ENCODE data around the gene LNPEP.

LNPEP gene

DNA sequence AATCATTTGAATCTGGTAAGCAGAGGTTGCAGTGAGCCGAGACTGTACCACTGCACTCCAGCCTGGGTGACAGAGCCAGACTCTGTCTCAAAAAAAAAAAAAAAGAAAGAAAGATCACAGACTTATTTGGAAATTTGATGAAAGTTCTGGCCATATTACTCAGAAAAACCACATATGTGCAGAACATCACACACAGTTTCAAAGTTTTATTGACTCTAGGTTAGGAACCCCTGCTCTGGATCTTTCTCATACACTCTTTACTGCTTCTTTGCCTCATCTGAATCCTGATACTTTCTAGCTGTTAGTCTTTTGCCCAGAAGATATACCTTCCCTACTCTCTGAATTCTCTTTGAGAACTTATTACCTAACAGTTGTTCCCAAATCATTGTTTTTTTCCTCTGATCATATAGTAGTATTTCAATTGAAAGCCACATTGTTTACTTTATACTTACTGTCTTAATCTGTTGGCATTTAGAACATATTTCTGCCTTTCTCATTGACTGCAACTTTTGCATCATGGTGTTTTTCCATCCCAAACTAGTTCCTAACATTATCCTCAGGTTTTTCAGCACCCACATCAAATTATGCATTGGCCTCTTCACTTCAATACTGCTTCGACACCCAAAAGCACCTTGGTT lies 68.7 kb downstream of the LNPEP start:
- DNase-seq, result no peak

DNA sequence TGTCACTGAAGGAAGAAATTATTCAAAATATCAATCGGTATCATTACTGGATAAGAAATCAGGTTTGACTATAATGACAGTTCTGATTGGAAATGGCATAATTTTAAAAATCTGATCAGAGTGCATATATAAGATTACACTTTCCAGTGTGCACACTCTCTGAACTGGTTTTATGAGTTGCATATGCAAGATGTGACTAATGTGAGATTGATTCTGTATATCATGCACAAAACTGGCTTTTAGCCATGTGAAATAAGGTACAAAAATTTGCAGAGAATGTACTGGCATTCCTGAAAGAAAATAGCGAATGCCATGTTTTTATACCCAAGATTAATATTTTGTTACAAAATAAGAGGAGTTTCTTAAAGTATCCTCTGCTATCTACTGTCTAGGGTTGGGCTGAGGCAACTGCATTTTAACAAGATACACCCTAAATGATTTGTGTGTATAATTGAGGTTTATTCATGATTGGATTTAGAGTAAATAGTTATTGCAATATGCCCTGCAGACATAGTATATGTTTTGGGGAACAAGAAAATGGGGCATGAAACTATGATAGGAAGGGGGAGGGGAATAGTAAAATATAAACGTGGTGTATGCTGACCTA lies 70.7 kb downstream of the LNPEP start:
- DNase-seq, result no peak

DNA sequence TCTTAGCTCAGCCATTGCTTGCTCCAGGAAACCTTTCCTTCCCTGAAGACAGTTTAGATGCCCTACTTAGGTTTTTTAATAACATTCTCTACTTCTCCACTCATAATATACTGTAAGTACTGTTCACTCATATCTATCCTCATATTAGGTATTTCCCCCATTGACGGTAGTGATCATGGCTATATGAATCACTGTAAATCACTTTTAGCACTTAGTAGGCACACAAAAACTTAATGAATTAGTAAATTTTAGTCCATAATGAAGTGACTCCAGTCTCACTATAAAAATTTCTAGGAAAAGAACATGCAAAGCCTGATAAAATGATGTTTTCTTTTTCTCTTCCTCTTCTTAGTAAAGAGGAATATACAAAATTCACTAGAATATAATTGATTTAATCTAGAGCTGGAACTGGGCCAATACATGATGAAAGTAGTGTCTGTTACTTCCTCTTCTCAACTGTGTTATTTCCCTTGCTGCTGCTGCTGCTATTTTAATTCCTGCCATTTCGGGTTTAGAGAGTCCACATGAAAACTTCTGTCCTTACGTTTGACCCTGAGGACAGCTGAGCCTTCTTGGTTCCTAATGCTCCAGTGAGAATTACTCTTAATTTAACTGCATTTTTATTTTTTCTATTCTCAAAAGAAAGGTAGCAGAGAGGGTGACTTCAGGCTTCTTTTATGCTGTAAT lies 73.5 kb downstream of the LNPEP start:
- no peak for DNase-seq

DNA sequence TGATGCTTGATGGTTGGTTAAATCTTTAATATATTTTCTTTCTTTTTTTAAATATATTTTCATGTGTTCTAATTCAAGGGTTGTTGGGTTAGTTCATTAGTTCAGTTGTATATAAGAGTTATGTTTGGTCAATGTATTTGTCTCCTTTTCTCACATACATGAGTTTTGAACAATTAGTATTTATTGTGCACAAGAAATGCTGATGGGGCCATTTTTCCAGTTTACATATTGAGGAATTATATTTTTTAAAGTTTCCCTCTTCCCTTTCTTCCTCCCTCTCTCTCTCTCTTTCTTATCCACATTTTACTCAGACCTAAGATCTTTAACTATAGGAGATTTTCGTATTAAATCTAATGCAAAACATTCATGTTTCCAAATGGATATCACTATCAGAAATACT lies 74.0 kb downstream of the LNPEP start:
- no peak for DNase-seq

DNA sequence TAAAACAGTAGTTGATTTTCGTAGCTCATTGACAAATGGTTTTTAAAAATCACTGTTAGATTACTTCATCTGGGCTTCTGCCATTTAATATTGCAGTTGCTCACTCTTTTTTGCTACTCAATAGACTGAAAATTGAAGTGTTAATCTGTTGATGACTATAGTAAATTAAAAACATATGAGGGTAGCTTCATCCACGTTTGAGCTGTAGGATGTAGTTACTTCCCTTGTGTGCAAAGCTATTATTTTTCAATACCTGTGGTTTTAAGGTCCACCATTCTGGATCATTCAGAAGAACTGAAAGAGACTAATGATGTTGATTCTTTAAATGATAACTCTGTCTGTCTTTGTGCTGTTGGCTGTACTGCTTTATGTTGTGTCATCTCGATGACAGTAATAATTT lies 74.7 kb downstream of the LNPEP start:
- DNase-seq, result no peak

DNA sequence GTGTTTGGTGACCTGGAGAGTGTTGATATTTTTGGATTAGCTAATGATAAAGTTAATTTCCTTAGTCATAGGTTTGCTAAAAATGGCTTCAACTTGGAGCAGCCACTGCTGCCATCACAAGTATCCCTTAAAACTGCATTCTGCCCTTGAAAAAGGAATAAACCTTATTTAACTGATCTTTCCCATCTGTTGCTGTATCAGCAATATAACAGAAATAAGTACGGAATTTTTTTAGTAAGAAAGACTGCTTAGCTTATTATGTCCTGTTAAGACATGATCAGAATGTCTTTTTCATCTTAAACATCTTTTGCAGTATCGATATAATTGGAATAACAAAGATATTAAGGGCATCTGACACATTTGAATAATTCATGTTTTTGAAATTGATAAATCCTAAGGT lies 75.7 kb downstream of the LNPEP start:
- DNase-seq, result no peak

DNA sequence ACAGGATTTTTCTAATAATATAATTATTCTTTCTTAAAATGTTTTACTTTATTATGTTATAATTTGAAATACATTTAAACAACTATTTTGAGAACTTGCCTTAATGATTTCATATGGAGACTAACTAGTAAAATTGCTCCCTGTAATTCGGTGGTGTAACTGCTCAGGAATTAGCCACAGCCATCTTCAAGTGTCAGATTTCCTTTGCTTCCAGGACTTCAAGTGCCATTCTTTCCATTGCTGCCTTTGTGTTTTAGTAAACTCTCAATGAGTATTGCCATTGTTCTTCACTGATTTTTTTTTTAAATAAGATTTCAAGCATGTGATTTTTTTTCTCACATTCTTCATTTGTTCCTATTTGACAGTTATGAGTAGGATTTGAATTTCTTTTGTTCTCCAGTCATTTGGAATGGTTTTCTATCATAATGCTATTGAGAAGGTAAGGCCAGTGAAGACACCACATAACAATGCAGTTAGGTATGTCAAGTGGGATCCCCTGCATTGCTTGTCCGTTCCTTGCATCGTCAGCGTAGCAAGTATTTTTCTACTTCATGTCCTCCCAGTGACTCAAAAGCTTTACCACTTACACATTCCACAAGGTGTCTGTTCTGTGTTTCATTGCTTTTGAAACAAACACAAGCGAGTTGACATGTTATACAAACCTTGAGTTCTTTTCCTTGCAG lies 83.7 kb downstream of the LNPEP start:
- DNase-seq, result no peak

DNA sequence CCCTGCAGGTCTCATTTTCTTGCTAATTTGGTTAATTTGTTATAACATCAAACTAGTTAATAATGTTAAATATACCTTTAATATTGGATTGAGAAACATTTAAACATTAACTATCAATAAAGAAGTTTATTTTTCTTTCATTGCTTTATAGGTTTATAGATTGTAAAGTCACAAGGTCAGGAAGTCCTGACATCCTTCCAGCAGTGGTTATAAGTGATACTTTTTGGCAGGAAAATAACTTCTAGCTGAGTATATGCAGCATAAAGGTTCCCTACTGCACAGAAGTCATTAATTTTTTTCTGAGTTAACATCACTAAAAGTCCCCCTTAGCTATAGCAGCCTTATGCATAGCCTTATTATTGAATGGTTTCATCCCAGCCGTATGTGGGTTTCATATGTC lies 85.5 kb downstream of the LNPEP start:
- DNase-seq, result no peak

DNA sequence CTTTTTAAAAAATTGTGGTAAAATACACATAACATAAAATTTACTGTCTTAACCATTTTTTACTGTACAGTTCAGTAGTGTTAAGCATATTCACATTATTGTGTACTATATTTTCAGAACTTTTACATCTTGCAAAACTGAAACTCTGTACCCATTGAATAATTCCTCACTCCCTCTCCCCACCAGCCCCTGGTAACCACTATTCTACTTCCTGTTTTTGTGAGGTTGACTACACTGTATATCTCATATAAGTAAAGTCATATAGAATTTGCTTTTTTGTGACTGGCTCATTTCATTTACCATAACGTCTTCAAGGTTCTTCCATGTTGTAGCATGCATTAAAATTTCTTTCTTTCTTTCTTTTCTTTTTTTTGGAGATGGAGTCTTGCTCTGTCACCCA lies 87.0 kb downstream of the LNPEP start:
- no peak for DNase-seq

DNA sequence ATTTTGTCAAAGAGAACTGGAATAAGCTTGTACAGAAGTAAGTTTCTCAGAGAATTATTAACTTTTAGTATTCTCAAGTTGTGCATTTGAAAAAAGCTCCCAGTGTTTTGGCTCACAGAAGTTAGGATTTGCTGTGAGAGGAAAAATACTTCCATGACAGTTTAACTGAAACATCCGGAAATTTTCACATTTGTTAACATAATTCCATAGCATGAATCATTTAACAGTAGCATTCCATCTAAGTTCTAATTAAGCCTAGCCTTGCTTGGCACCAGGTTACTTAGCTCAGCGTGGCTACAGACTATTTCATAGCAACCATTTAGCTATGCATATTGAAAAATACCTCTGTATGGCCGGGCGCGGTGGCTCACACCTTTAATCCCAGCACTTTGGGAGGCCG lies 90.8 kb downstream of the LNPEP start:
- no peak for DNase-seq

DNA sequence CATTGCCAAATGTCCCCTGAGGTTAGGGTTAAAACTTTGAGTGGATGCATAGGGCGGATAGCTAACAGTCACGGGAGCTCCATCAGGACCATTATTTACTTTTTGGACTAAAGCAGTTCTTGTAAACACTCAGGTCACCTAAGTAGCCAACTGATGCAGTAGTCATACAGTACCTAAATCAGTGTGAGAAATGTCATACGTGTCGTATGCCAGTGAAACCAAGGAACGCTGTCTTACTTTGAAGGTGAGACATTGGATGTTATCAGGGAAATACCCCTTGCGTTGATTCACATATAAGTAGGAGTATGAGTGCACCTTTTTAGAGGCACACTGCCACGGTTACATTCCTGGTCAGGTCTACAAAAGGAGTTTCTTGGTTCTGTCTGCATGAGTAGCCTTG lies 101.9 kb downstream of the LNPEP start:
- no peak for DNase-seq

DNA sequence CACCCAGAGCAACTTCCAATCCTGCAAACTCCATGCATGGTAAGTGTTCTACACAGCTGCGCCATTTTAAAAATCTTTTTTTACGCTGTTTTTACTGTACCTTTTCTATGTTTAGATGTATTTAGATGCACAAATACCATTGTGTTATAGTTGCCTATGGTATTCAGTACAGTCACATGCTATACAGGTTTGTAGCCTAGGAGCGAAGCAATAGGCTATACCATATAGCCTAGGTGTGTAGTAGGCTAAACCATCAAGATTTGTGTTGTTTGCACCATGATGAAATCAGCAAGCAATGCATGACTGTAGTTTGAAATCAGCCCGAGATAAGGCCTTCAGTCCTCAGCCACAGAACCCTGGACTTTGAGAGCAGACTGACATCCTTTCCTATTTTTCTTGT lies 105.4 kb downstream of the LNPEP start:
- no peak for DNase-seq

DNA sequence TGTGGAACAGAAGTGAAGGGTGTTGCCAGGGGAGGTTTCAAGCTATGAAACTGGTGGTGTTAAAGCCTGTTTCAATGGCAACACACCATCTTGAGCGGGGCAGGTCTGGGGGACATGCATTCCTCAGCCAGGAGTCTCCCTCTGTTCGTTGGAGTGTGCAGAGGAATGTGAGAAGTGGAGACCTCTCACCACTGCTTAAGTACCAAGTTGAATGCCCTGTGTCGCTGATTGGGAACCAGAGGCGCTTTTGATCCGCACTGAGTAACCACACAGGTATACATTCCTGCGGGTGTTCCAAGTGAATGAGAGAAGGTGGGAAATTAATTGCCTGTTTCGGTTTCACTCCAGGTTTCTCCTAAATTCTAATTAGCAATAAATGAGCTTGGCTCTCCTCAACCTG lies 107.1 kb downstream of the LNPEP start:
- no peak for DNase-seq

DNA sequence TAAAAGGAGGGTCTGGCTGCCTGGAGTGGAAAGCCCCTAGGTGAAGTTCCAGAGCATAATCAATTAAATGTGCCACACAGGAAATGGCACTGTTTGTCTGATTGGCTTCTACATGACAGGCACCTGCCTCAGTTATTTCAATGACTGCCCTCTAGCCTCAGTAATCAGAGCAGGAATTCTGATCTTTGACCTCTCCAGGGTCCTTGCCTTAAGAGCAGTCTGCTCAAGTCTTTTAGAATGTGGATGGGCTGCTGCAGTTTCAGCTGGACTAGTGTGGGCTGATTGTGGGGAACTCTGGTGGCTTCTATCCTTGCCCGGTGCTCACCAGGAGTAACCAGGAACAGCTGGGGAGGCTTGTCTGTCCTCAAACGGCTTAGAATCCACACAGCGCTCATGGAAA lies 107.6 kb downstream of the LNPEP start:
- no peak for DNase-seq

DNA sequence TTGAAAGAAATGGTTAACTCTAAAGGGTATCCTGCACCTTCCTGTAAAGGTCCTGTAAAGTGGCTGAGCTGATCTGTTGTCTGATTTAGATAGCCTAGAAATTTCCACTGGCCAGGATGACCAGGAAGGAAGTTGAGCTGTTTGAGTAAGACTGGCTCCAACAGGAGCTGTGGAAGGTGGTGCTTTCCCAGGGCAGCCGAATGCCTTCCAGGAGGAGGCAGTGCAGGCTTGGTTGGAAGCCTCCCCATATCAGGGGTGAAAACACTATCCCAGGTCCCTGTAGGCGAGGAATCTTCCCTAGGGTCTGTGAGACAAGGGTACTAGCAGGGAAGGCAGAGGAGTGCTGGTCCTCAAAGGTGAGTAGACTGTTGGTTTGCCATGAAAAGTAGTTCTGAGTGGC lies 108.2 kb downstream of the LNPEP start:
- peak in 1 of 2 experiments; percentile 40 for DNase-seq

DNA sequence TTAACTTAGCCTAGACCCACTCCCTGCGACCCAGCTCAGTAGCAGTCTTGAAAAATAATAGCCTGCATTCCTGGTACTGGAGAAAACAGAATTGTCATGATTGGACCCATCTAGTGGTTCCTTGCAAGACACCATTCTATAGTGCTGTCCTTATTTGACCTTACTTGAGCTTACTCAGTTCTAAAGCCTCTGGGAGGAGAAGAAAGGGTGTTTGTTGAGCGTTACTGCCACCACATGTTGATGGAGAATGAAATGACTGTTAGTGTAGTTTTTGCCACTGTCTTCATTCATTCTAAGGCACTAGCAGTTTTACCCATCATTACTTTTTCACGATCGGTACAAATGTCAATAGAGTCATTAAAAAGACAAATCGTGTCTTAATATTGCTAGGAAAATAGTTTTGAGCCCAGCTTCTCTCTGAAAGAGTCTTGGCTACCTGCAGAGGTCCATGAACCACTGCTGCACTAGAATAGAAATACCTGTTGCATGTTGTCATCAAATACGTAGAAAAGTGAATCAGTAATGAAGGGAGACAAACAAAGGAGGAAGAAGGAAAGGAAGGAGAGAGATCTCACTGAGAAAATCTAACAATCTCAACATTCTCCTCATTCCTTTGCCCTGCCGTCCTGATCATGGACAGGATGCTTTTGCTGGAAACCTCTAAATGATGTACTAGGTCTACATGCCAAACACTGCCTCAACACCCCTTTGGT lies 110.5 kb downstream of the LNPEP start:
- DNase-seq, result no peak

DNA sequence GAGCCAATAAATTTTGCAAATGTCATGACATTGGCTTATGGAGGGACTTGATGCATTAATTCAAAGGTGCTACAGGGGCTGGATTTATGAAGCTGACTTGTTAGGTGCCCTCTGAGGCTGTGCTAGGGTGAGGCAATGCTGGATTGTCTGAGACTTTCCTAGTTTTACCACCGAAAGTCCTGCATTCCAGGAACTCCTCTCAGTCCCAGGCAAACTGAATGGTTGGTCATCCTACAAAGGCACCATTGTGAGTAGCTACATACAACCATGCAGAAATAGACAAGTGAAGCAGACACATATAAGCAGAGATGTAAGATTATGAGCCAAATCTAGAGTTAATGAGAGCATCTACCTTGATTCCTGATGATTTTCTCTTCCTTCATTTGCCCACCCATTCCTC lies 111.2 kb downstream of the LNPEP start:
- no peak for DNase-seq

DNA sequence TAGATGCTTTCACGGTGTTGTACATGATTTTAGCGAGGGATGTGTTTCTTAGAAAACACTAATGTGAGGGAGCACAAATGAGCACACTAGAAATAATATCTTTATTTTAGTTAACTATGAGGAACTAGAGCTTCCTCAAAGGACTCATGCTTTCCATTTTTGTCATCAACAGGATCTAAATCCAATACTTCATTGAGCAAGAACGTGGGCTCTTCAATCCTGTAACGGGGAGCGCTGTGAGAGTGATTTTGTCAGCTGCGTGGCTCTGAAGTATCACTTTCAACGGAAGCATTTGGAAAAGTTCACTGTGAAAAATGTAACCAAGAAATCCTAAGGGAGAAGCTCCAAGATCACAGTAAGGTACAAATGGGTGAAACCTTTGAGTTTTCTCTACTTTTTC lies 113.3 kb downstream of the LNPEP start:
- no peak for DNase-seq

DNA sequence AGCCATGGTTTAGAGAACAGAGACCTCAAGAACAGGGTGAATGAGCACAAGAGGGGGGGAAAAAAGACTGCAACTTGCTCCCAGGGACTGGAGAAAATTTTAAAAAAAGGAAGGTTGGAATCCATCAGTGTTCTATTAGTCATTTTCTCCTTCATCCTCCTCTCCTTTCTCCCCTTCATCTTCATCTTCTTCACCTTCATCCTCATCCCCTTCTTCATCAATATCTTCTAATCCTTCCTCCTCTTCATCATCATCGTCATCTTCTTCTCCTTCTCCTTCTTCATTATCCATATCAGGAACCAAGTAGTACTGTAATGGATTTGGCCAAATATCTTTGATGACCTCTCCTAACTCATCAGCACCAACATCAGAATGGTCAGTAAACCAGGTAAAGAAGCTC lies 120.4 kb downstream of the LNPEP start:
- DNase-seq, result no peak

DNA sequence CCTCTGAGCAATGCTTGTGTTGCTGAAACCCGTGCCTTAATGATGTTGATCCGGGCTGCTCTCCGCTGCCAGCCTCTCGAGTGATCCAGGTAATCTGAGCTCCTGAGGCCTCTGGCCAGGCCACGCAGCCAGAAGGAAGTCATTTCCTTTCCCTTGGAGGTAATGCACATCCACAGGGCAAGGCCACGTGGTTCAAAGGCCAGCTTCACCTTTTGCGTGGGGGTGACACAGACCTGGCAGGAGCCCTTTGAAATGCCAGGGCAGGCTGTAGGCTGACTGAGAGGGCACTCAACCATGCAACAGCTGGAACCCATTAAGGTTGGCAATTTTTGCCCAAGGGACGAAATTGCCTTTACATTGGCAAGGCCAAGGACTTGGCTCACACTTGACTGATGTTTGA lies 126.2 kb downstream of the LNPEP start:
- no peak for DNase-seq

DNA sequence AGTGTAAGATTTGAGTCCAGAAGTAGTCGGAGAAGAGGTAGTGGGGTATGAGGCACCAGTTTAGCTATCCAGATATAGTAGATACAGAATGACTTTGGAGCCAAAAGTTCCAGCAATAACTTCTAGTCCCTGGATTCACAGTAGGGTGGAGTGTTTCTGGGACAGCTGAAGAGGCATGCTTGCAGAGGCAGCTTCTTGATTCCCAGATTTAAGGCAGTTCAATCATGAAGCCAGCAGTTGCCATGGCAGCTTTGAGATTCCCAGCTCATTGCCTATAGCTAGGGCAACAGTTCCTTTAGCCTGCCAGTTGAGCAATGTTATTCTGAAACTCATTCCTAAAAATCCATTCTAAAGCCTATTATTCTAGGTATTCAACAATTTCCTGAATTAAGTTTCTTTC lies 127.4 kb downstream of the LNPEP start:
- DNase-seq, result no peak

DNA sequence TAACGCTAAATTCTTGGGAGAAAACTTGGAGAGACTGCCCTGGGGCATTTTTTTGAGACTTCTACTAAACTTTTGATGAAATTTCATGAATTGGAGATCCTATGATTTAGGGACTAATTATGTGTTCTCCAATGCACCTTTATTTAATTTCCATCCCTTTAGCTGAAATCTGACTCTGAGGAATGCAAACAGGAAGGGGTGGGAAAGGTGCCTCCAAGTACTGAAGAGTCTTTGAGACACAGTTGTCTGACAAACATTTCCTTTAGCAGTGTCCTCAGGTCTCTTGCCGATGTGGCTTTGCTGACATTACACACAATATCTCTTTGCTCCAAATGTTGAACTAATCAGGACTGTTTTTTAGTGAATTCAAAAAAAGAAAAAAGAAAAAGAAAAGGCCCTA lies 129.6 kb downstream of the LNPEP start:
- DNase-seq, result no peak

DNA sequence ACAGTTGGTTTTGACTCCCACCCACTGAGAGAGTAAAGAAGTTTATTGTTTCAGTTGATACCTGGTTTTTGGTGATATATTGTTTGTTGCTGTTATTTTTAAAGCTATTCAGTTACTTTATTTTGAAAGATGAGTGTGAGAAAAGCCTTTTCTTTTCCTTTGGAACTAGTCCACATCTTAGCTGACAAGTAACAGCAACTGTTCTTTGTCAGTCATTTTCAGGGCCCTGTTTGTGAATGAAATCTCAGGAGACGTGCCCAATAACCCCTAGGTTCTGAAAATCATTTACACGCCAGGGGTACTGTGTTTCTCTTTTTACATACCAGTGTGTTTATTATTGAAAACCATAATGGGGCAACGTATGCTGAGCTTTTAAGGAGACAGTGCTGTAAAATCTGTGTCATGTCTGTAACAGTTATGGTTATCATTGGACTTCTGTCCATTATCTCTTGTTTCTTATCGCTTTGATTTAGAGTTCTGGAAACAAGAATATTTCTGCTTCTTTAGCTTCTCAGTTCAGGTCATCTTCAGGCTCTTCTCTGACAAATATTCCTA lies 131.5 kb downstream of the LNPEP start:
- DNase-seq, result no peak
